Activated T-helper 17 cell treated with anti-CD3 and anti-CD28 coated beads, Interleukin-2, amount 50 U/mL, for 72 hours (primary cell): ENCODE results near the gene SLC7A10. TPM values are rescaled to one million over a fixed set of nuclear protein-coding genes. Genes with fewer than 3 reads are reported as not detected.

Source experiments
- ATAC-seq: fragments of 150-1000 bp; cut with Tn5 transposase; replicated peaks from 2 replicates; pipeline ENCODE4 v1.10.0; 2021; ENCODE audit warnings: mild to moderate bottlenecking, moderate library complexity
- H3K27ac Mint-ChIP-seq: one replicate; pipeline ENCODE4 v1.8.0; 2022; ENCODE audit warnings: mixed read lengths
- H3K27me3 Mint-ChIP-seq: one replicate; pipeline ENCODE4 v1.8.0; 2022; ENCODE audit warnings: mixed read lengths
- H3K36me3 Mint-ChIP-seq: one replicate; pipeline ENCODE4 v1.8.0; 2022; ENCODE audit warnings: low read depth, mild to moderate bottlenecking, mixed read lengths
- H3K4me1 Mint-ChIP-seq: one replicate; pipeline ENCODE4 v1.8.0; 2022; ENCODE audit warnings: mixed read lengths
- H3K4me3 Mint-ChIP-seq: one replicate; pipeline ENCODE4 v1.8.0; 2022; ENCODE audit warnings: mild to moderate bottlenecking, mixed read lengths
- H3K9me3 Mint-ChIP-seq: one replicate; pipeline ENCODE4 v1.8.0; 2022; ENCODE audit warnings: mixed read lengths
- total RNA-seq, 2 donors: library from RNA; stranded (reverse); gene quantifications; one replicate each; pipeline ENCODE4 v1.2.3, GENCODE V29; 2022

Gene SLC7A10
- total RNA-seq, 2 donors from 2014 or later: not detected

GRCh38 chr19:33159893-33160292 lies 65.8 kb downstream of the SLC7A10 start:
- H3K36me3 Mint-ChIP-seq: no peaks in the 10 kb centered on the region
- no peak for ATAC-seq
- peak overlapping the region; percentile 83 for H3K27ac Mint-ChIP-seq
- H3K4me3 Mint-ChIP-seq: peak overlapping the region; percentile 69
- no peaks in the 10 kb centered on the region for H3K9me3 Mint-ChIP-seq
- H3K4me1 Mint-ChIP-seq: peaks cover 25% of the 10 kb centered on the region
- H3K27me3 Mint-ChIP-seq: no peaks in the 10 kb centered on the region

- no peaks in the 10 kb centered on the region for H3K9me3 Mint-ChIP-seq
- no peaks in the 10 kb centered on the region for H3K36me3 Mint-ChIP-seq
- H3K27ac Mint-ChIP-seq: no peak overlapping the region
- H3K4me1 Mint-ChIP-seq: peaks cover 25% of the 10 kb centered on the region
- no peak for ATAC-seq
- H3K27me3 Mint-ChIP-seq: no peaks in the 10 kb centered on the region
- H3K4me3 Mint-ChIP-seq: no peak overlapping the region
These were observed 66.5 kb downstream of the SLC7A10 start for GRCh38 chr19:33159149-33159548.

Other genes starting within 250 kb of the SLC7A10 start
- 1 to 10 TPM; 2.3 TPM for gene RHPN2, start 161.0 kb downstream of the SLC7A10 start, total RNA-seq
- 10 to 100 TPM; 10.4 to 10.7 TPM for gene GPATCH1, start 144.7 kb downstream of the SLC7A10 start, total RNA-seq
- gene WDR88, start 93.7 kb downstream of the SLC7A10 start, total RNA-seq: under 1 TPM in 1 of 2 donors, not detected in 1; 0.58 TPM
- gene LRP3, start 31.5 kb downstream of the SLC7A10 start, total RNA-seq: not detected
- gene CEBPA, start 76.7 kb upstream of the SLC7A10 start, total RNA-seq: under 1 TPM; 0.21 to 0.26 TPM
- 10 to 100 TPM; 15.0 to 23.6 TPM for gene CEBPG, start 147.9 kb upstream of the SLC7A10 start, total RNA-seq